ENCODE data around the gene DCAF7.

Gene DCAF7

GRCh38 chr17:63549946-63550816 lies at the start of gene DCAF7:
TSS of gene DCAF7 (plus strand) at chr17:63550477. CDS start at chr17:63550678, 201 bp downstream.
- H3K27me3 ChIP-seq (ENCODE audit: low read depth), result no peaks in the 10 kb centered on the region
- H3K4me1 ChIP-seq, result peaks cover 12% of the 10 kb centered on the region; the same call in 1 of the 2 replicates
- peak within 1 kb of the TSS; percentile 94 for H3K4me3 ChIP-seq
- H3K36me3 ChIP-seq (replicated peaks), result 0 out of 2 replicates have a peak, but pooled peaks cover 4% of the 10 kb centered on the region
- in situ Hi-C loops (cut with MboI; ENCODE audit: low sequenced_read_pairs), result no loop called here
- no peaks in the 10 kb centered on the region for H3K9me3 ChIP-seq
- DNase-seq (ENCODE audit: low spot score in 2 of 2), result peak; percentile 100

GRCh38 chr17:63500543-63501390 lies 49.5 kb upstream of the DCAF7 start:
- no peaks in the 10 kb centered on the region for H3K36me3 ChIP-seq (replicated peaks)
- H3K4me1 ChIP-seq, result no peaks in the 10 kb centered on the region
- in situ Hi-C loops (cut with MboI; ENCODE audit: low sequenced_read_pairs), result no loop called here
- no peaks in the 10 kb centered on the region for H3K9me3 ChIP-seq
- DNase-seq (ENCODE audit: low spot score in 2 of 2), result no peak
- H3K27me3 ChIP-seq (ENCODE audit: low read depth), result peaks cover 23% of the 10 kb centered on the region
- H3K4me3 ChIP-seq, result no peak overlapping the region

GRCh38 chr17:63503341-63503705 lies 47.0 kb upstream of the DCAF7 start:
- Histone ChIP-seq H3K36me3 (replicated peaks) (no peaks in the 10 kb centered on the region), H3K4me3 (no peak overlapping the region), H3K27me3 (ENCODE audit: low read depth) (peaks cover 23% of the 10 kb centered on the region), H3K9me3 (no peaks in the 10 kb centered on the region), H3K4me1 (no peaks in the 10 kb centered on the region)
- in situ Hi-C loops (cut with MboI; ENCODE audit: low sequenced_read_pairs), result no loop called here
- DNase-seq (ENCODE audit: low spot score in 2 of 2), result no peak

- Histone ChIP-seq H3K9me3 (no peaks in the 10 kb centered on the region), H3K4me3 (no peak overlapping the region), H3K4me1 (no peaks in the 10 kb centered on the region), H3K36me3 (replicated peaks) (no peaks in the 10 kb centered on the region), H3K27me3 (ENCODE audit: low read depth) (peaks cover 23% of the 10 kb centered on the region)
- in situ Hi-C loops (cut with MboI; ENCODE audit: low sequenced_read_pairs), result no loop called here
- DNase-seq (ENCODE audit: low spot score in 2 of 2), result no peak
Observed at GRCh38 chr17:63504261-63504660, 46.0 kb upstream of the DCAF7 start.

GRCh38 chr17:63505341-63505740 lies 44.9 kb upstream of the DCAF7 start:
- in situ Hi-C loops (cut with MboI; ENCODE audit: low sequenced_read_pairs), result no loop called here
- Histone ChIP-seq H3K36me3 (replicated peaks) (no peaks in the 10 kb centered on the region), H3K9me3 (no peaks in the 10 kb centered on the region), H3K27me3 (ENCODE audit: low read depth) (peaks cover 23% of the 10 kb centered on the region), H3K4me3 (no peak overlapping the region), H3K4me1 (no peaks in the 10 kb centered on the region)
- no peak for DNase-seq (ENCODE audit: low spot score in 2 of 2)

- no peak for DNase-seq (ENCODE audit: low spot score in 2 of 2)
- no peaks in the 10 kb centered on the region for H3K36me3 ChIP-seq (replicated peaks)
- no peaks in the 10 kb centered on the region for H3K4me1 ChIP-seq
- H3K4me3 ChIP-seq, result no peak overlapping the region
- in situ Hi-C loops (cut with MboI; ENCODE audit: low sequenced_read_pairs), result no loop called here
- H3K27me3 ChIP-seq (ENCODE audit: low read depth), result peaks cover 23% of the 10 kb centered on the region
- no peaks in the 10 kb centered on the region for H3K9me3 ChIP-seq
Observed at GRCh38 chr17:63506627-63507026, 43.6 kb upstream of the DCAF7 start.

- in situ Hi-C loops (cut with MboI; ENCODE audit: low sequenced_read_pairs), result no loop called here
- no peak for DNase-seq (ENCODE audit: low spot score in 2 of 2)
- peaks cover 6% of the 10 kb centered on the region; the same call in 1 of the 2 replicates for H3K27me3 ChIP-seq (ENCODE audit: low read depth)
- no peaks in the 10 kb centered on the region; the same call in 1 of the 2 replicates for H3K9me3 ChIP-seq
- no peaks in the 10 kb centered on the region for H3K4me1 ChIP-seq
- no peak overlapping the region for H3K4me3 ChIP-seq
- no peaks in the 10 kb centered on the region for H3K36me3 ChIP-seq (replicated peaks)
Observed at GRCh38 chr17:63511331-63511730, 38.9 kb upstream of the DCAF7 start.

GRCh38 chr17:63512388-63512787 lies 37.9 kb upstream of the DCAF7 start:
- in situ Hi-C loops (cut with MboI; ENCODE audit: low sequenced_read_pairs), result no loop called here
- H3K36me3 ChIP-seq (replicated peaks), result no peaks in the 10 kb centered on the region
- no peak for DNase-seq (ENCODE audit: low spot score in 2 of 2)
- no peaks in the 10 kb centered on the region for H3K4me1 ChIP-seq
- peaks cover 6% of the 10 kb centered on the region; the same call in 1 of the 2 replicates for H3K27me3 ChIP-seq (ENCODE audit: low read depth)
- H3K4me3 ChIP-seq, result no peak overlapping the region
- no peaks in the 10 kb centered on the region; the same call in 1 of the 2 replicates for H3K9me3 ChIP-seq

GRCh38 chr17:63512896-63513644 lies 37.2 kb upstream of the DCAF7 start:
- Histone ChIP-seq H3K9me3 (no peaks in the 10 kb centered on the region; the same call in 1 of the 2 replicates), H3K36me3 (replicated peaks) (no peaks in the 10 kb centered on the region), H3K4me3 (no peak overlapping the region), H3K4me1 (no peaks in the 10 kb centered on the region), H3K27me3 (ENCODE audit: low read depth) (peaks cover 6% of the 10 kb centered on the region; the same call in 1 of the 2 replicates)
- no peak for DNase-seq (ENCODE audit: low spot score in 2 of 2)
- in situ Hi-C loops (cut with MboI; ENCODE audit: low sequenced_read_pairs), result no loop called here

GRCh38 chr17:63514477-63514876 lies 35.8 kb upstream of the DCAF7 start:
- DNase-seq (ENCODE audit: low spot score in 2 of 2), result no peak
- in situ Hi-C loops (cut with MboI; ENCODE audit: low sequenced_read_pairs), result no loop called here
- Histone ChIP-seq H3K4me1 (no peaks in the 10 kb centered on the region), H3K4me3 (no peak overlapping the region), H3K36me3 (replicated peaks) (no peaks in the 10 kb centered on the region), H3K27me3 (ENCODE audit: low read depth) (peaks cover 9% of the 10 kb centered on the region; the same call in 1 of the 2 replicates), H3K9me3 (no peaks in the 10 kb centered on the region; the same call in 1 of the 2 replicates)

- H3K4me1 ChIP-seq, result no peaks in the 10 kb centered on the region
- no peaks in the 10 kb centered on the region for H3K36me3 ChIP-seq (replicated peaks)
- peaks cover 9% of the 10 kb centered on the region; the same call in 1 of the 2 replicates for H3K27me3 ChIP-seq (ENCODE audit: low read depth)
- no peak overlapping the region for H3K4me3 ChIP-seq
- DNase-seq (ENCODE audit: low spot score in 2 of 2), result no peak
- H3K9me3 ChIP-seq, result no peaks in the 10 kb centered on the region; the same call in 1 of the 2 replicates
- in situ Hi-C loops (cut with MboI; ENCODE audit: low sequenced_read_pairs), result no loop called here
Observed at GRCh38 chr17:63514974-63515373, 35.3 kb upstream of the DCAF7 start.

- Histone ChIP-seq H3K27me3 (ENCODE audit: low read depth) (peaks cover 9% of the 10 kb centered on the region; the same call in 1 of the 2 replicates), H3K36me3 (replicated peaks) (no peaks in the 10 kb centered on the region), H3K4me3 (no peak overlapping the region), H3K4me1 (no peaks in the 10 kb centered on the region), H3K9me3 (no peaks in the 10 kb centered on the region; the same call in 1 of the 2 replicates)
- in situ Hi-C loops (cut with MboI; ENCODE audit: low sequenced_read_pairs), result no loop called here
- DNase-seq (ENCODE audit: low spot score in 2 of 2), result no peak
Observed at GRCh38 chr17:63515426-63515825, 34.9 kb upstream of the DCAF7 start.

Measured in HAP-1 (cell line).